CD4-positive, CD25-positive, alpha-beta regulatory T cell (primary cell): ENCODE measurements around the gene PRKAG2. TPM values are rescaled to one million over a fixed set of nuclear protein-coding genes. Genes with fewer than 3 reads are reported as not detected.
A peak's percentile ranks its signal among the peaks of the same experiment; 100 is the strongest.

Source experiments
- ATAC-seq, 2 donors: fragments of 150-1000 bp; cut with Tn5 transposase; one replicate each; pipeline ENCODE4 v1.10.0; 2021; ENCODE audit warnings: low read depth in 2 of 2, moderate number of reproducible peaks in 2 of 2, moderate library complexity in 1 of 2
- DNase-seq, 3 donors: peaks; one replicate each; pipeline versions ENCODE4 v3.0.0 to v3.0.0-alpha.2; 2012 to 2022; ENCODE audit warnings: mixed read lengths in 1 of 3
- H3K27ac ChIP-seq: one replicate; pipeline ENCODE4 v1.7.0; 2013; ENCODE audit warnings: mild to moderate bottlenecking, low read length; ENCODE audit not compliant: insufficient read depth, poor library complexity, severe bottlenecking
- H3K27me3 ChIP-seq: one replicate; pipeline ENCODE4 v1.7.0; 2013; ENCODE audit warnings: low read length; ENCODE audit not compliant: control insufficient read depth, insufficient read depth
- H3K36me3 ChIP-seq: one replicate; pipeline ENCODE4 v1.7.0; 2013; ENCODE audit warnings: mild to moderate bottlenecking, low read length, moderate library complexity; ENCODE audit not compliant: control insufficient read depth, insufficient read depth
- H3K4me1 ChIP-seq: 2 replicates; pipeline ENCODE4 v1.7.0; 2013; ENCODE audit warnings: mild to moderate bottlenecking, low read length; ENCODE audit not compliant: insufficient read depth, control insufficient read depth, poor library complexity, severe bottlenecking
- H3K4me3 ChIP-seq: one replicate; pipeline ENCODE4 v1.7.0; 2013; ENCODE audit warnings: low read depth, mild to moderate bottlenecking, low read length, moderate library complexity
- H3K9me3 ChIP-seq, 2 experiments: 1 replicate in 1 of 2; 2 replicates in 1 of 2; pipeline ENCODE4 v1.7.0; 2013; ENCODE audit warnings: low read length in 2 of 2, mild to moderate bottlenecking in 1 of 2, moderate library complexity in 1 of 2; ENCODE audit not compliant: control insufficient read depth in 2 of 2
- H3K27ac Mint-ChIP-seq, 3 donors: one replicate each; pipeline ENCODE4 v1.8.0; 2020 to 2022; ENCODE audit warnings: mild to moderate bottlenecking in 3 of 3, mixed read lengths in 3 of 3, moderate library complexity in 2 of 3
- H3K27me3 Mint-ChIP-seq: one replicate; pipeline ENCODE4 v1.8.0; 2022; ENCODE audit warnings: mild to moderate bottlenecking, mixed read lengths
- H3K36me3 Mint-ChIP-seq: one replicate; pipeline ENCODE4 v1.8.0; 2020; ENCODE audit warnings: mixed read lengths
- H3K4me1 Mint-ChIP-seq, 4 donors: one replicate each; pipeline ENCODE4 v1.8.0; 2020 to 2022; ENCODE audit warnings: mixed read lengths in 4 of 4, mild to moderate bottlenecking in 1 of 4
- H3K4me3 Mint-ChIP-seq, 4 donors: one replicate each; pipeline ENCODE4 v1.8.0; 2020 to 2022; ENCODE audit warnings: mild to moderate bottlenecking in 4 of 4, mixed read lengths in 4 of 4, moderate library complexity in 3 of 4
- H3K9me3 Mint-ChIP-seq, 7 donors: one replicate each; pipeline ENCODE4 v1.8.0; 2020 to 2022; ENCODE audit warnings: mixed read lengths in 7 of 7, mild to moderate bottlenecking in 3 of 7, moderate library complexity in 2 of 7
- polyA plus RNA-seq, 4 donors: library from polyadenylated mRNA; unstranded; fragments of 300-500 nt; fragmentation: Illumina TruSeq; gene quantifications; one replicate each; pipeline ENCODE4 v1.2.3, GENCODE V29; 2021
- total RNA-seq: library from RNA; stranded (reverse); gene quantifications from one replicate; pipeline ENCODE4 v1.2.3, GENCODE V29; 2022

Gene PRKAG2
- total and polyA plus RNA-seq, 5 donors from 2014 or later = 19.9 to 43.0 (median 26.1) TPM

DNA sequence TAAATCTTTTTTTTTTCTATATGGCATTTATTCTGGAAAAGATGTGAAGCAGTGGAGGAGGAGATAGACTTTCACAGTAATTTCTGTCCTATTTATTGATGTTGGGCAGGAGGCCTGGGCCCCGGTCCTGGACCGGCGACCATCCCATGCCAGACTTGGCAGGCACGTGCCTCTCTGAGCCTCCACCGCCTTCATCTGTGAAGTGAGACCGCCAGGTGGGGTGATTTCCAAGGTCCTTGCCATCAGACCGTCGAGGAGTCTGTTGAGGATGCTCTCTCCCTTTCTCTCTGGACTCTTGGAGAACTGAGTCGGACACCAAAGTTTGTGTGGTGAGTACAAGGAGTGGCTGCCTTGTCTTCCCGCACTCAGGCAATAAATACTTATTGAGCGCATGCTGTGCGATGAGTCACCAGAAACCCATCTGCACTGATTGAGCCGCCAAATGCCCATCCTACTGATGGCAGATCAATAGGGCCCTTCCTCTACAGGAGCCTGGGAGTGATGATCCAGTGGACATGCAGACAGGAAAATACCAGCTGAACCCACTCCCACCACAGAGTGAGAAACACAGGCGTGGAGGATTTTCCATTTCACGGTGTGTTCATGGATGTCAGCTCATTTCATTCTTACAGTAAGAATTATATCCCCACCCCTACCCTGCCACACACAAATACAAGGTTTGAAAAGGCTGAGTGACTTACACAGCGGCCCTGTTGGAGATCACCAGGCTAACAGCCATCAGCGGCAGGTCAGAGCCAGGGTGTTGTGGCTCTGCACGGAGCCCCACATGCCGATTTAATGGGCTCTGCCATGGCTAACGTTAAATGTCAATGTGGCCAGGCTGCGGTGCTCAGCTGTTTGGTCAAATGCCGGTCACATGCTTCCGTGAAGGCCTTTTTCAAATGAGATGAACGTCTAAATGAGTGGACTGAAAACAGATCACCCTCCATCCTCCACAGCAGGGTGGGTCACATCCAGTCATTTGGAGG, 11.5 kb upstream of the PRKAG2 start:
- H3K4me3 ChIP-seq = no peak overlapping the region

DNA sequence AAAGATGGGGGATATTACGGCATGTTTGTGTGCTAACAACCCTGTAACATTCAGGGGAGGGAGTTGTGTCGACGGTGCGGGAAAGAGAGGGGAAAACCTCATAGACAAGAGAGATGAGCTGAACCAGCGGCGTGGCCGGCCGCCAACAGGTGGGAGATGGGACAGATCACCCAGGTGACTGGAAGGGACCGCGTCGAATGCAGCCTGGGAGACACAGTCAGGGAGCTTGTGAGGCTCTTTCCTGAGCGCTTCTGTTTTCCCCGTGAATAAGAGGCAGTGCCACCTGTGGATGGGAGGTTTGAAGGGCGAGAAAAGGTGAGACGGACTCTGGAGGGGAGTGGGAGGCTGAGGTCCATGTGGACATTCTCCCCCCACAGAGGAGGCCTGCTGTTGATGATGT, 9.9 kb upstream of the PRKAG2 start:
- peaks cover 18% of the 10 kb centered on the region for H3K27me3 Mint-ChIP-seq
- H3K4me3 ChIP-seq = no peak overlapping the region
- H3K36me3 Mint-ChIP-seq = peaks cover 3% of the 10 kb centered on the region
- ATAC-seq = no peak
- peaks cover 0 to 2% (median 0%) of the 10 kb centered on the region in 7 donors for H3K9me3 Mint-ChIP-seq
- H3K4me1 ChIP-seq = no peaks in the 10 kb centered on the region
- no peak overlapping the region for H3K27ac Mint-ChIP-seq
- no peak for DNase-seq
- H3K4me1 Mint-ChIP-seq = no peaks in the 10 kb centered on the region
- peaks cover 2% of the 10 kb centered on the region for H3K27me3 ChIP-seq
- H3K9me3 ChIP-seq = no peaks in the 10 kb centered on the region
- H3K36me3 ChIP-seq = no peaks in the 10 kb centered on the region
- H3K4me3 Mint-ChIP-seq = no peak overlapping the region
- H3K27ac ChIP-seq = no peak overlapping the region

More for the DNA sequence above, 11.5 kb upstream of the PRKAG2 start:
- Histone ChIP-seq H3K27ac (no peak overlapping the region), H3K36me3 (no peaks in the 10 kb centered on the region), H3K27me3 (peaks cover 2% of the 10 kb centered on the region), H3K4me1 (no peaks in the 10 kb centered on the region), H3K9me3 (no peaks in the 10 kb centered on the region)
- ATAC-seq = no peak
- Mint-ChIP-seq H3K9me3 (peaks cover 0 to 2% (median 0%) of the 10 kb centered on the region in 7 donors), H3K36me3 (peaks cover 3% of the 10 kb centered on the region), H3K27me3 (peaks cover 20% of the 10 kb centered on the region), H3K4me1 (no peaks in the 10 kb centered on the region), H3K4me3 (no peak overlapping the region), H3K27ac (no peak overlapping the region)
- DNase-seq = no peak

DNA sequence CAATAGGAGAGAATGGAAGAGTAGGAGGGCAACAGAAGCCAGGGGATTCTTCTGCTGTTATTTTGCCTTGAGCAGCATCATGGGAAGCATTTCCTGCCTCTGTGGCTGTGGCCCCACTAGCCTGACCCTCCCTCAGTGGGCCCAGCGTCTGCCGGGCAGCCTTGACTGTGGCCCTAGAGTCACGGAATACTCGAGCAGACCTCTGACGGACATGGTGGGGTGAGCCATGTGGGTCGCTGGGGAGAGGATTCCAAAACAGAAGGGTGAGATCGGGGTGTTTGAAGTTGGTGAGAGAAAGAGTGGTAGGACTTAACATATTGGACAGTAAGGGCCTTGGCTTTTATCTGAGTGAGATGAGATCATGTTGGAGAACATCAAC, 8.3 kb upstream of the PRKAG2 start:
- Histone ChIP-seq H3K4me3 (no peak overlapping the region), H3K36me3 (no peaks in the 10 kb centered on the region), H3K27ac (no peak overlapping the region), H3K4me1 (no peaks in the 10 kb centered on the region), H3K9me3 (no peaks in the 10 kb centered on the region), H3K27me3 (peaks cover 2% of the 10 kb centered on the region)
- DNase-seq = no peak
- H3K4me3 Mint-ChIP-seq = no peak overlapping the region
- H3K27ac Mint-ChIP-seq = no peak overlapping the region
- peaks cover 22% of the 10 kb centered on the region for H3K27me3 Mint-ChIP-seq
- H3K9me3 Mint-ChIP-seq = peaks cover 0 to 2% (median 0%) of the 10 kb centered on the region in 7 donors
- no peaks in the 10 kb centered on the region for H3K4me1 Mint-ChIP-seq
- H3K36me3 Mint-ChIP-seq = peaks cover 3% of the 10 kb centered on the region
- no peak for ATAC-seq

DNA sequence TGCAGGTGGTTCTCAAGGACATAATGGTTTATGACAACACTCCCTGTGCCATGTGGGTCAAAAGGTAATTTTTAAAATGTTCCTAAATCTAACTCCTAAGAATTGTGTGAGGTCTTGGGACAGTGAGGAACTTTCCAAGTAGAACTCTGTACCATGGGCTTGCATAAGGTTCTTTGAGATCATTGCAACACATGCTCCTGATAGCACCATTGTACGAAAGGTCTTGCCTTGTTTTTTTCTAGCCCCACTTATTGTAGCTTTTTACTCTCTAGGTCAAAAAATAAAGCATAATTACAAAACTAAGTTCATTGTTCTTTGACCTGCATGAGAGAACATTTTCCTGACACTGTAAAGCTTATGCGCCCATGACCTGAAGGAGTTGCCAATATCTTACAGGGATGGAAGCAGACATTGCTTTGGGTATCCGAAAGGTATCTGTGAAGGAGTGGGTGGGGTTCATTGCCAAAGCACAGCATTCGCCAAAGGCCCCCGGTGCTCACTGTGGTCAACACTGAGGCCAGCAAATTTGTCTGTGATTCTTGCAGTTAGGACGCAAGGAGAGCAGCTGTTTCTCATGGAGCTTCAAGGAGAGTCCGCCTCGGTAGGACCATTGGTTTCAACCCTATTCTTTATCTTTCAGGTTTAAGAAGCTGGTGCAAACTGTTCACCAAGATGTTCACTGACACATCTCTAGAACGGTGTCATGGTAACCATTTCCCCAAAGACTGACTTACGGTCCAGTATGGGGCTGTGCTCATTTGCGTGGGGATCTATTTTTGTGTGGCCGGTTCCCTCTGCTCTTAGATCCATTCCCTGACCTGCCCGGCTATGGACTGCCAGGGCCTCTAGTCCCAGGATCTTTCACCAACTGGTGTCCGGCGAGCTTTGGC, 7.6 kb upstream of the PRKAG2 start:
- no peak for DNase-seq
- H3K27me3 Mint-ChIP-seq = peaks cover 22% of the 10 kb centered on the region
- peaks cover 3% of the 10 kb centered on the region for H3K36me3 Mint-ChIP-seq
- ATAC-seq = no peak
- Histone ChIP-seq H3K27ac (no peak overlapping the region), H3K36me3 (no peaks in the 10 kb centered on the region), H3K9me3 (no peaks in the 10 kb centered on the region), H3K4me3 (no peak overlapping the region), H3K4me1 (no peaks in the 10 kb centered on the region), H3K27me3 (peaks cover 2% of the 10 kb centered on the region)
- H3K4me1 Mint-ChIP-seq = no peaks in the 10 kb centered on the region
- H3K4me3 Mint-ChIP-seq = no peak overlapping the region
- H3K27ac Mint-ChIP-seq = no peak overlapping the region
- H3K9me3 Mint-ChIP-seq = peaks cover 0 to 2% (median 0%) of the 10 kb centered on the region in 7 donors

DNA sequence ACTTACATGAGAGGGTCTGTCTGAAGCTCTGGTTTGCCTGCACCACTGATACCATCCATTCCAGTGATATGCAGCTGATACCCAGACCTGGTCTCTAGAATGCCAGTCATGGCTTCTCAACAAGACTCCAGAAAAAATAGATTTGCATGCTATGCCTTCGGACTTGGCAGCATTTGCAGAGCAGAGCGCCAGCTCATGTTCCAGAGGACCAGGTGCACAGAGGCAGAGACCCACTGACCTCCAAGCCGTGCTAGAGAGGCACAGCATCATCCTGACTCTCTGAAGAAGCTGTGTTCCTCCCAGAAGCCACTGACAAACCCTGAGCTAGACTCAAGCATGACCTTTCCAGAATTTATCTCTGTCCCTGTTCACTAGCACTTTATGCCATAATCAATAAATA, 6.9 kb upstream of the PRKAG2 start:
- H3K27ac Mint-ChIP-seq = no peak overlapping the region
- no peak overlapping the region for H3K4me3 Mint-ChIP-seq
- ATAC-seq (no peak), DNase-seq (no peak)
- peaks cover 0 to 2% (median 0%) of the 10 kb centered on the region in 7 donors for H3K9me3 Mint-ChIP-seq
- Histone ChIP-seq H3K4me3 (no peak overlapping the region), H3K9me3 (no peaks in the 10 kb centered on the region), H3K27me3 (peaks cover 2% of the 10 kb centered on the region), H3K27ac (no peak overlapping the region), H3K36me3 (no peaks in the 10 kb centered on the region), H3K4me1 (no peaks in the 10 kb centered on the region)
- H3K36me3 Mint-ChIP-seq = peaks cover 3% of the 10 kb centered on the region
- H3K27me3 Mint-ChIP-seq = peaks cover 16% of the 10 kb centered on the region
- H3K4me1 Mint-ChIP-seq = peaks cover 0 to 2% (median 0%) of the 10 kb centered on the region in 4 donors

DNA sequence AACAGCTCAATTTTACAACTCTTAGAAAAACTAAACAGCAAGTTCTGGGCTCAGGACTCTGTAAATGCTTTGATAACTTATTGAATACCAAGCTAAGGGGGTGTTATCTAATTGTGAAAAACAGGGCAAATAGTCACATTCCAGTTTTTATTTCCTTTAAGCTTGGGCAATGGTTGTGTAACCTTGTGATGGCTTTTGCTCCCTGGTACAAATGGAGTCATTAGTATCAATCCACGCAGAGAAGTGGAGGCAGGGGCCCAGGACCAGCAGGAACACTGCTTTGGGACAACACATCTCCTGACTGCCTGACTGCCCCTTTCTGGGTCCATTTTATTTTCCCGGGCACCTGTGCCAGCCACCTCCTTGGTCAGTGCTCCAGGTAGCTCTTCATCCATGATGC, 5.8 kb upstream of the PRKAG2 start:
- Histone ChIP-seq H3K4me3 (no peak overlapping the region), H3K4me1 (peaks cover 8% of the 10 kb centered on the region), H3K9me3 (no peaks in the 10 kb centered on the region), H3K27me3 (peaks cover 2% of the 10 kb centered on the region), H3K27ac (no peak overlapping the region), H3K36me3 (no peaks in the 10 kb centered on the region)
- Mint-ChIP-seq H3K27ac (no peak overlapping the region), H3K4me3 (no peak overlapping the region), H3K36me3 (peaks cover 3% of the 10 kb centered on the region), H3K9me3 (peaks cover 0 to 2% (median 0%) of the 10 kb centered on the region in 7 donors), H3K27me3 (peaks cover 15% of the 10 kb centered on the region), H3K4me1 (peaks cover 0 to 6% (median 2%) of the 10 kb centered on the region in 4 donors)
- DNase-seq (no peak), ATAC-seq (no peak)

DNA sequence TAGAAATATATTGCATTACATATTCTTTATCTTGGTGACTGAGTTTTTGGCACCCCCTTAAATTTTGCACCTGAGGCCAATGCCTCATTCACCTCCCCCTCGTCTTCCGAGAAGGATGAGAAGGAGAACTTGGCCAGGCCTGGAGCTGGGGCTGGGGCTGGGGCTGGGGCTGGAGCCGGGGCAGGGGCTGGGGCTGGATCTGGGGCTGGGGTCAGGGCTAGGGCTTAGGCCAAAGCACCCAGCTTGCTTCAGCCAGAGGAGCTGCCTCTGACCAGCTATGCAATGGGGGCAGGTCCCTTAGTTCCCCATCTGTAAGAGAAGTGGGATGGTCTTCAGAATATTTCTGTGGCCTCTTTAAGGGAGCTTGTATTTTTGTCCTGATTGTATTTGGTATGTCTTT, 3.8 kb upstream of the PRKAG2 start:
- peaks cover 16% of the 10 kb centered on the region for H3K27me3 Mint-ChIP-seq
- H3K27ac ChIP-seq = no peak overlapping the region
- H3K27ac Mint-ChIP-seq = no peak overlapping the region
- no peaks in the 10 kb centered on the region for H3K9me3 ChIP-seq
- peaks cover 3% of the 10 kb centered on the region for H3K36me3 Mint-ChIP-seq
- peak overlapping the region in 2 of 4 donors; percentile 38 to 98 for H3K4me3 Mint-ChIP-seq
- H3K27me3 ChIP-seq = no peaks in the 10 kb centered on the region
- H3K4me1 Mint-ChIP-seq = peaks cover 0 to 6% (median 2%) of the 10 kb centered on the region in 4 donors
- peaks cover 14% of the 10 kb centered on the region for H3K4me1 ChIP-seq
- no peaks in the 10 kb centered on the region for H3K36me3 ChIP-seq
- H3K9me3 Mint-ChIP-seq = no peaks in the 10 kb centered on the region
- H3K4me3 ChIP-seq = no peak overlapping the region
- no peak for DNase-seq
- ATAC-seq = no peak
